Activated gamma-delta T cell (primary cell): ENCODE measurements around the gene ROR1.

Source experiments
- DNase-seq: peaks from one replicate; lab custom pipeline; 2025; lab: John Stamatoyannopoulos, UW

The ROR1 gene

DNA sequence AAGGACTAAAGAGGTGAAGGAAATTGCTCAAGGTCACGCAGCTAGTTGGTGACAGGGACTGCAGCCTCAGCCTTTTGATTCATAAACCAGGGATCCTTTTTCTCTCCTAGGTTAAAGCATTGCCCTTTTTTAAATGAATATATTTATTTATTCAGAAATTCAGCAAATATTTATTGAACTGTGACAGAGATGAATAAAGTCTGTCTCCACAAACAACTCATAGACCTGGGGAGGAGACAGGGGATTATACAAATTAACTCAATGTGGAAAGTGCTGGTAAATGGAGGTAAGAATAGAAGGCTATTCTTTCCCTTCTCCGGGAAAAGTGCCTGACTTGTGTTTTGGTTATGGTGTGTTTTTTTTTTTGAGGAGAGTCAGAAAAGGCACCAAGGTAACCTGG, 110.7 kb downstream of the ROR1 start:
- DNase-seq: no peak

- no peak for DNase-seq
Measured at GRCh38 chr1:63885899-63886298, 112.1 kb downstream of the ROR1 start.

- no peak for DNase-seq
Measured at GRCh38 chr1:63886340-63886739, 112.5 kb downstream of the ROR1 start.

- DNase-seq: no peak
Measured at GRCh38 chr1:63887809-63888208, 114.0 kb downstream of the ROR1 start.

DNA sequence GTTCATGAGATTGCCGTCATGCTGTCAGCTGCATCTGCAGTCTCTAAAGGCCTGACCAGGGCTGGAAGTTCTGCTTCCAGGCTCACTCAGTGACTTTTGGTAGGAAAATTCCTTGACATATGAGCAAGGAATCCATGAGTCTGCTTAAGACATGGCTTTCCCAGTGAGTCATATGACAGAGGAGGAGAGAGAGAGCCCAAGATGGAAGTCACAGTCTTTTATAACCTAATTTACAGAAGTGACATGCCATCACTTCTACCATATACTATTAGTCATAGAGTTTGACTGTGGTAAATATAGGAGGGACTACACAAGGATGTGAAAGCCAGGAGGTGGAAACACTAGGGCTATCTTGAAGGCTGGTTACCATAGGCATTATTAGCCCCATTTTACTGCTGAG, 115.2 kb downstream of the ROR1 start:
- DNase-seq: no peak

DNA sequence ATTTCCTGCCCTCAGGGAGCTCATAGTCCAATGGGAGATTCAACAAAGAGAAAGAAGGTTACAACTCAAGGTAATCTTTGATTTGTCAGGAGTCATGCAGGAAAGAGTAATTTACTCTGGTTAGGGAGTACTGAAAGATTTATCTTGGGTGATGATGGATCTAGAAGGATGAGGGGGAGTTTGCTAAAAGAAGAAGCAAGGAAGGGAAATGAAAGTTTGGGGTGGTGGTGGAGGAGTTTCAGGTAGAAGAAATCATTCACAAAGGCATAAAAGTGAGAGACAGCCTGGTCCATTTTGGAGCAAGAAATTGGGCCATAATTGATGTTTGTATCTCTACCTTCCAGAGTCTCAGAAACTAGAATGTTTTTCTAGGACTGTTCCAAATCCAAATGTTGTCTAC, 116.7 kb downstream of the ROR1 start:
- DNase-seq: no peak

- DNase-seq: no peak
Measured at GRCh38 chr1:63891060-63891690, 117.4 kb downstream of the ROR1 start.

- DNase-seq: no peak
Measured at GRCh38 chr1:63892632-63893395, 119.0 kb downstream of the ROR1 start.

DNA sequence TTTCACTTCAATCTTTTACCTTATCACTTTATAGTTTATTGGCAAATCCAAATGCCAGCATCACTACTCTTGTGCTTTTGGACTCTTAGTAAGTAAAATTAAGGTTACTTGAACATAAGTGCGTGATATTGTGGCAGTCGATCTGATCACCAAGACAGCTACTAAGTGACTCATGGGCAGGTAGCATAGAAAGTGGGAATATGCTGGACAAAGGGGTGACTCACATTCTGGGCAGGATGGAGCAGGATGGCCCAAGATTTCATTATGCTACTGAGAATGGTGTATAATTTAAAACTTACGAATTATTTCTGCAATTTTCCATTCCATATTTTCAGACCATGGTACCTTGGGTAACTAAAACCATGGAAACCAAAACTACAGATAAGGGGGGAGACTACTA, 120.2 kb downstream of the ROR1 start:
- DNase-seq: no peak

DNA sequence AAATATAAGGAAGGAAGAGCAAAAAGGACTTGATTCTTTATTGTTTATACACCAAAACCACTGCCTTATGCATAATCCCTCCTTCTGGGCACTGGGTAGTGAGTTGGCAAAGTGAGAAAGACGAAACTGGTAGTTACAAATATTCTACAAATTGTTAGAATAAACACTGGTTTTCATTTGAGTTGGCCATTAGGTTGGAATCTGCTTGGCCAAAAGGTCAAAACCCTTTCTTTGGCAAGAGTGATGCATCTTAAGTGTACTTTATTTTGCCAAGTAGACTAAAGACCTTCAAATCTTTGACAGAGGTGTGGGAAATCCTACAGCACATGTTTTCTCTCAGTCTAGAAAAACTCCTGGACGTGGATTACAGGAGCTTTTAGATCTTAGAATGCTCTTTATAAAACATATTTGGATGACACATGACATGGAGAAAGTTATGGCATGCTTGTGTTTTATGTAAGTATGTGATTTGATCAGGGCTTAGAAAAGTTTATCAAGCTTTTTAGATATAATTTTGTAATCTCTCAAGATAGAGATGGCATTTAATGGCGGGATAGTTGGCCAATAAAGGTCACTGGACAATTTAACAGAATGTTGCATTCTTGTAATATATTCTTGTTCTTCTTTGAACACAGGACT, 120.9 kb downstream of the ROR1 start:
- DNase-seq: no peak

GRCh38 chr1:63896755-63897154, 122.9 kb downstream of the ROR1 start:
- DNase-seq: no peak

GRCh38 chr1:63898428-63899196, 124.8 kb downstream of the ROR1 start:
- DNase-seq: no peak

DNA sequence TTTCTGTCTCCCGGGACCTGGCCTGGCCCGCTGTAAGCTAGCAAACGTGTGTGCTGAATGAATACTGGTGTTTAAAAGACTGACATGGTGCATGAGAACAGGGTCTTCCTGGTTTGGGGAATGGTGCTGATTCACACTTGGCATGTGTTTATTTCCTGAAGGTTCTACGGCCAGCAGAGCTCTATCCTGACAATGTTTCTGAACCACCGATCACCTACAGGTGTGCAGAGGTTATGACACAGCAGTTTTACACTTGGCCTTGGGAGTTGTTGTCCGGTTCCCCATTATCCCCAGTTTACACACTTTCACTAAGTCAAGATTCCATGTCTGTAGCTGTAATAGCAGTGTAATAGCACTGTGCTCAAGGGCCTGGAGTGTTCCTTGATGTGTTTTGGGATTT, 127.3 kb downstream of the ROR1 start:
- no peak for DNase-seq

DNA sequence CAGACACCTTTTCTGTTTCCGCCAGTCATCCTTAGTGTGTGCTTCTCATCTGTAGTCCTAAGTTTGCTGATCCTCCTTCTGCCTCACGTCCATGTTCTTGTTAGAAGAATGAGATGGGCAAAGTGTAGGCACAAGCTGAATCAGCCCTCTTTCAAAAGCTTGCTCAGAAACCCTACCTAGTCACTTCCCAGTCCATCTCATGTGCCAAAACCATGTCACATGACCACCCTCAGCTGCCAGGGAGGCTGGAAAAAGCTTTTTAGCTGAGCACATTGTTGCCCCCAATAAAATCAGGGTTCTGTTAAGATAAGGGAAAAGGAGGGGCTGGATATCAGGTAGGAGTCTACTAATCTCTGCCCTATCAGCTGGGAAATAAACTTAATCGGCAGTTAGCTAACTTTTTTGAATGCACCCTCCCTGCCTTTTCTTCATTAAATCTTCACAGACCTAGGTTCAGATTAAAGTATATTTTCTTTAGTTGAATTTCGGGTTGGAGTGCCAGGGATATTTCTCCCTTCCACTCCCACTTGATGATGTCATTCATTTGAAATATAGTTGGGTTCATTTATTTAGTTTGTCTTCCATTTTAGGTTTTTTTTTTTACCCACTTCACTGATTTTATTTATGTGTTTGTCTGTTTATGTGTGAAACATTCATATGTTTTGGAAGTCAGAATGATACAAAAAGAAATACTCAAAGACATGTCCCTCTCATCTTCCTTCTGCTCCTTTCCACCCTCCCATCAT, 129.2 kb downstream of the ROR1 start:
- no peak for DNase-seq

- DNase-seq: no peak
Measured at GRCh38 chr1:63903947-63904610, 130.3 kb downstream of the ROR1 start.

- no peak for DNase-seq
Measured at GRCh38 chr1:63904826-63905225, 131.0 kb downstream of the ROR1 start.

- no peak for DNase-seq
Measured at GRCh38 chr1:63906047-63906704, 132.4 kb downstream of the ROR1 start.

GRCh38 chr1:63907051-63907450, 133.2 kb downstream of the ROR1 start:
- DNase-seq: no peak

DNA sequence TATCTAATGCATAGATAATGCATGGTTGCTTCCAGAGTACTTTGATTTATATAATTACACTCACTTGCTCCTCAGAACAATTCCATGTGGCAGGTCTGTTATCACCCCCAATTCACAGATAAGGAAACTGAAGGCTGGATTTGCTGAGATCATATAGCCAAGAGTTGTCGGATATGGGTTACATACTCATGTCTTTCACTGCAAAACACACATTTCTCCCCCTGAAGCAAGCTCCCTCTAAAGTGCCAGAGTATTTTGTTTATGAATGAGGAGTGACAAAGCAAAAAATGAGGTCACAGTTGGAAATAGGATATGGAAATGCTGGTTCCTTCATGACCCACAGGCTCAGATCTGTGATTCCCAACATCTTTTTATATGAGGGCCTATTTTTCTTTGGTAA, 134.2 kb downstream of the ROR1 start:
- no peak for DNase-seq

DNA sequence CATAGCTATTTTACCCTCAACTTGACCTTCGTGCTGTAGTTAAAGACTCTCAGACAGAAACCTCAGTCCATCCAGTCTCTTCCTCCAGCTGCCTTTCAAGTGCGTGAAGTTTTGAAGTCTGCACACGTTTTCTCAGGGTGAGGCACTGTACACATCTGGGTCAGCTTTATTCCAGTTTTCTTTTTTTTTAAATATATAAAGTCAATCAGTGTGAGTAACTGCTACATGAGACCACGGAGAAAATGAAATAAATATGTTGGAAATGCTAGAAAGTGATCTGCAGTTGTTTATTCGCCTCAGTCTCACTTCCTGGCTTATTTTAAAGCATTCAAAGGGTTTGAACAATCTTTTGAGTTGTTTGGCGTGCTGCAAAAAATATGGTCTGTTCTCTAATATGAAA, 135.7 kb downstream of the ROR1 start:
- DNase-seq: no peak

- DNase-seq: no peak
Measured at GRCh38 chr1:63911049-63911448, 137.2 kb downstream of the ROR1 start.
